ENCODE measurements around the gene CDH1.

CDH1 gene

GRCh38 chr16:68762996-68763756, 26.1 kb downstream of the CDH1 start:
- WGBS, result 23% methylated on average over 6 of the region's 6 CpGs

GRCh38 chr16:68764862-68765261, 27.8 kb downstream of the CDH1 start:
- H3K4me3 ChIP-seq (ENCODE audit: low read length), result no peak overlapping the region

More at GRCh38 chr16:68762996-68763756, 26.1 kb downstream of the CDH1 start:
- Histone ChIP-seq H3K9ac (ENCODE audit: low read depth, low read length) (0 out of 2 replicates have a peak overlapping the region, but pooled peaks have one; percentile 7), H3K9me3 (ENCODE audit: insufficient read depth, low read depth, low read length) (no peaks in the 10 kb centered on the region), H3K36me3 (ENCODE audit: insufficient read depth, low read length) (no peaks in the 10 kb centered on the region), H3K27ac (ENCODE audit: low read depth, low read length) (peak overlapping the region; percentile 94), H3K4me1 (ENCODE audit: insufficient read depth, low read length) (peaks cover 49% of the 10 kb centered on the region), H3K27me3 (ENCODE audit: insufficient read depth, low read length) (no peaks in the 10 kb centered on the region), H3K4me3 (ENCODE audit: low read length) (peak overlapping the region; percentile 20; the same call in 1 of the 2 replicates)

DNA sequence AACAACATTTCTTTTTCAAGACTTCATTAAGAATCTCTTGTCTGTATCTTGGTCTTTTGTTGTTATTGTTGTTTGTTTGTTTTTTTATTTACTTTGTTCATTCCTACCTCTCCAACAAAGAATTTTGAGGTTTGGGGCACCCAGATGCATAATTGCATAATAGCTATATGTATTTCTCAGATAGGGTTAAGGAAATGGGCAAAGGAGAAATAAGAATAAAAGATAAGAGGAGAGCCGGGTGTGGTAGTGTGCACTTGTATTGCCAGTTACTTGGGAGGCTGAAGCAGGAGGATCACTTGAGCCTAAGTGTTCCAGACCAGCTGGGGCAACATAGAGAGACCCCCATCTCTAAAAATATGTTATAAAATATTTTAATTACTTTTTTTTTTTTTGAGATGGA, 30.5 kb downstream of the CDH1 start:
- Histone ChIP-seq H3K9ac (ENCODE audit: low read depth, low read length) (no peak overlapping the region), H3K4me3 (ENCODE audit: low read length) (no peak overlapping the region), H3K36me3 (ENCODE audit: insufficient read depth, low read length) (peaks cover 20% of the 10 kb centered on the region), H3K4me1 (ENCODE audit: insufficient read depth, low read length) (peaks cover 26% of the 10 kb centered on the region), H3K9me3 (ENCODE audit: insufficient read depth, low read depth, low read length) (no peaks in the 10 kb centered on the region), H3K27me3 (ENCODE audit: insufficient read depth, low read length) (no peaks in the 10 kb centered on the region), H3K27ac (ENCODE audit: low read depth, low read length) (no peak overlapping the region)
- 100% methylated on average over 1 of the region's 1 CpG for WGBS

More at GRCh38 chr16:68764862-68765261, 27.8 kb downstream of the CDH1 start:
- Histone ChIP-seq H3K9me3 (ENCODE audit: insufficient read depth, low read depth, low read length) (no peaks in the 10 kb centered on the region), H3K4me1 (ENCODE audit: insufficient read depth, low read length) (peaks cover 49% of the 10 kb centered on the region), H3K9ac (ENCODE audit: low read depth, low read length) (no peak overlapping the region), H3K27me3 (ENCODE audit: insufficient read depth, low read length) (no peaks in the 10 kb centered on the region), H3K27ac (ENCODE audit: low read depth, low read length) (peak overlapping the region; percentile 94), H3K36me3 (ENCODE audit: insufficient read depth, low read length) (peaks cover under 1% of the 10 kb centered on the region)
- WGBS, result 81% methylated on average over 6 of the region's 8 CpGs

DNA sequence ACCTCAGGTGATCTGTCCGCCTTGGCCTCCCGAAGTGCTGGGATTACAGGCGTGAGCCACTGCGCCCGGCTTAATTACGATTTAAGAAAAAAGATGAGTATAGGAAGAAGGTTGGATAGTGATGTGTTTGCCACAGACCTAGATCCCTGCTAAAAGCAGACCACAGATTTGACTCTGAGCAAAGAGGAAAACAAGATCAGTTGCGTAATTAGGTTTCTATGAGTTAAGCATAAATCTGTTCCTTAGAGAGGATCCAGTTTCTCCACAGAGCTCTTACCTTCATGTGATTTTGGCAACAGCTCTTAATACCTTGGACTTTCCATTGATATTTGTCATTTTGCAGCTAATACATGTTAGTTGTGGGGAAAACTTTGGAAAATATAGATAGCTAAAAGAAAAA, 31.1 kb downstream of the CDH1 start:
- Histone ChIP-seq H3K27ac (ENCODE audit: low read depth, low read length) (no peak overlapping the region), H3K27me3 (ENCODE audit: insufficient read depth, low read length) (no peaks in the 10 kb centered on the region), H3K4me1 (ENCODE audit: insufficient read depth, low read length) (peaks cover 20% of the 10 kb centered on the region), H3K4me3 (ENCODE audit: low read length) (no peak overlapping the region), H3K9ac (ENCODE audit: low read depth, low read length) (no peak overlapping the region), H3K36me3 (ENCODE audit: insufficient read depth, low read length) (peaks cover 20% of the 10 kb centered on the region), H3K9me3 (ENCODE audit: insufficient read depth, low read depth, low read length) (no peaks in the 10 kb centered on the region)
- WGBS, result 88% methylated on average over 7 of the region's 7 CpGs

GRCh38 chr16:68768771-68769170, 31.7 kb downstream of the CDH1 start:
- WGBS, result 94% methylated on average over 2 of the region's 2 CpGs
- no peaks in the 10 kb centered on the region for H3K27me3 ChIP-seq (ENCODE audit: insufficient read depth, low read length)
- H3K9ac ChIP-seq (ENCODE audit: low read depth, low read length), result no peak overlapping the region
- peaks cover 20% of the 10 kb centered on the region for H3K36me3 ChIP-seq (ENCODE audit: insufficient read depth, low read length)
- no peaks in the 10 kb centered on the region for H3K9me3 ChIP-seq (ENCODE audit: insufficient read depth, low read depth, low read length)
- H3K4me3 ChIP-seq (ENCODE audit: low read length), result no peak overlapping the region
- H3K4me1 ChIP-seq (ENCODE audit: insufficient read depth, low read length), result peaks cover 17% of the 10 kb centered on the region
- no peak overlapping the region for H3K27ac ChIP-seq (ENCODE audit: low read depth, low read length)

DNA sequence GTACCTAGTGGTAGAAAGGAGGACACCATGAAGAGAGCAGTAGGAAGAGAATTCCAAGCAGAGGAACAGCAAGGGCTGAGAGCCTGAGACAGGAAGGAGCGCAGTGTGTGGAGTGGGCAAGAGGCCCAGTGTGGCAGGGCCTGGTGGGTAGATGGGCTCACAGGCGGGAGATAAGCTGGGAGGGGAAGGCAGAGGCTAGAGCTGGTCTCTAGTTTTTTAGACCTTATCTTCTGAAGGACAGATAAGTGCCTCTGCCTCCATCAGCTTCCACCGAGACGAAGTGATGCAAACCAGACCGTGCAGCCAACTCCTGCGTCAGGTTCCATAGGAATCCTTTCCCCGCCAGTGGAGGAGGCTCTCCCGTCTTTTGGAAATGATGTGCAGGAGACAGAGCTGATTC, 33.6 kb downstream of the CDH1 start:
- peaks cover 20% of the 10 kb centered on the region for H3K36me3 ChIP-seq (ENCODE audit: insufficient read depth, low read length)
- no peak overlapping the region for H3K27ac ChIP-seq (ENCODE audit: low read depth, low read length)
- 94% methylated on average over 8 of the region's 8 CpGs for WGBS
- H3K9ac ChIP-seq (ENCODE audit: low read depth, low read length), result no peak overlapping the region
- no peaks in the 10 kb centered on the region for H3K27me3 ChIP-seq (ENCODE audit: insufficient read depth, low read length)
- no peaks in the 10 kb centered on the region for H3K9me3 ChIP-seq (ENCODE audit: insufficient read depth, low read depth, low read length)
- 0 out of 2 replicates have a peak, but pooled peaks cover under 1% of the 10 kb centered on the region for H3K4me1 ChIP-seq (ENCODE audit: insufficient read depth, low read length)
- H3K4me3 ChIP-seq (ENCODE audit: low read length), result no peak overlapping the region

DNA sequence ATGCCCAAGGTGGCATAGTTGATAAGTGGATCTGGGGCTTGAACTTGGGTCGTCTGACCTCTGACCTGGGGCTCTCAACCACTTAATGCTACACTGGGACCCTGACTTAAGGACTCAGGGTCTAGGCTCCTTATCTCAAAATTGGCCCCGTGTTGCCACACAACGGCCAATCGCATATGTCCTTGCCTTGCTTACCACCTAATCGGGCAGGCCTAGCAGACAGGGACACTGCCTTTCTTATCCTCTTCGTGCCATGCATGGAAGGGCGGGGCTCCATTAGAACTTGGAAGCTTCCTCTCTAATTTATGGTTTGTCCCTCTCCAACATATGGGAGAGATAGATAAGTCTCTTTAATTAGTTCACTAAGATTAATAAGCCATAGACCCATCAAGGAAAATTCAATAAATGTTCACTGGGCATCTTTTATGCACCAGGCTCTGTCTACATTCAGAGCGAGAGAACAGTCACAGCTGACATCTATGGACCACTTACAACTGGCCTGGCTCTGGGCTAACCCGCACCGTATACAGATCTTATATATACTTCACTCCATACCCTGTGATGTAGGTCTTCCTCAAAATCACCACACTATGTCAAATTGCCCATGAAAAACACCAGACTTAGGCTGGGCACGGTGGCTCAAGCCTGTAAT, 35.1 kb downstream of the CDH1 start:
- WGBS, result 94% methylated on average over 11 of the region's 11 CpGs
- Histone ChIP-seq H3K27me3 (ENCODE audit: insufficient read depth, low read length) (no peaks in the 10 kb centered on the region), H3K36me3 (ENCODE audit: insufficient read depth, low read length) (peaks cover 20% of the 10 kb centered on the region), H3K27ac (ENCODE audit: low read depth, low read length) (no peak overlapping the region), H3K9ac (ENCODE audit: low read depth, low read length) (no peak overlapping the region), H3K9me3 (ENCODE audit: insufficient read depth, low read depth, low read length) (no peaks in the 10 kb centered on the region), H3K4me3 (ENCODE audit: low read length) (no peak overlapping the region), H3K4me1 (ENCODE audit: insufficient read depth, low read length) (no peaks in the 10 kb centered on the region)

- WGBS, result 95% methylated on average over 2 of the region's 2 CpGs
- no peaks in the 10 kb centered on the region for H3K27me3 ChIP-seq (ENCODE audit: insufficient read depth, low read length)
- H3K27ac ChIP-seq (ENCODE audit: low read depth, low read length), result no peak overlapping the region
- H3K9me3 ChIP-seq (ENCODE audit: insufficient read depth, low read depth, low read length), result no peaks in the 10 kb centered on the region
- no peaks in the 10 kb centered on the region for H3K4me1 ChIP-seq (ENCODE audit: insufficient read depth, low read length)
- no peak overlapping the region for H3K9ac ChIP-seq (ENCODE audit: low read depth, low read length)
- no peak overlapping the region for H3K4me3 ChIP-seq (ENCODE audit: low read length)
- peaks cover 20% of the 10 kb centered on the region for H3K36me3 ChIP-seq (ENCODE audit: insufficient read depth, low read length)
These were observed 35.8 kb downstream of the CDH1 start for GRCh38 chr16:68772871-68773270.

GRCh38 chr16:68774982-68775634, 38.0 kb downstream of the CDH1 start:
- H3K4me1 ChIP-seq (ENCODE audit: insufficient read depth, low read length), result peaks cover 16% of the 10 kb centered on the region
- no peaks in the 10 kb centered on the region for H3K27me3 ChIP-seq (ENCODE audit: insufficient read depth, low read length)
- peaks cover 17% of the 10 kb centered on the region for H3K36me3 ChIP-seq (ENCODE audit: insufficient read depth, low read length)
- no peak overlapping the region for H3K4me3 ChIP-seq (ENCODE audit: low read length)
- H3K9me3 ChIP-seq (ENCODE audit: insufficient read depth, low read depth, low read length), result no peaks in the 10 kb centered on the region
- H3K27ac ChIP-seq (ENCODE audit: low read depth, low read length), result no peak overlapping the region
- 95% methylated on average over 7 of the region's 7 CpGs for WGBS
- H3K9ac ChIP-seq (ENCODE audit: low read depth, low read length), result no peak overlapping the region

- peaks cover 30% of the 10 kb centered on the region for H3K4me1 ChIP-seq (ENCODE audit: insufficient read depth, low read length)
- H3K27me3 ChIP-seq (ENCODE audit: insufficient read depth, low read length), result no peaks in the 10 kb centered on the region
- H3K36me3 ChIP-seq (ENCODE audit: insufficient read depth, low read length), result peaks cover 14% of the 10 kb centered on the region; the same call in 1 of the 2 replicates
- no peak overlapping the region for H3K4me3 ChIP-seq (ENCODE audit: low read length)
- H3K27ac ChIP-seq (ENCODE audit: low read depth, low read length), result no peak overlapping the region
- H3K9me3 ChIP-seq (ENCODE audit: insufficient read depth, low read depth, low read length), result no peaks in the 10 kb centered on the region
- WGBS, result 89% methylated on average over 6 of the region's 6 CpGs
- H3K9ac ChIP-seq (ENCODE audit: low read depth, low read length), result no peak overlapping the region
These were observed 39.9 kb downstream of the CDH1 start for GRCh38 chr16:68776821-68777485.

Measured in HUES64 (cell line).